Ascending aorta (tissue), 2 donors: Measurements from ENCODE around the gene APBB3. TPM values are rescaled to one million over a fixed set of nuclear protein-coding genes. Genes with fewer than 3 reads are reported as not detected.
"Not testable (repeated sequence)": the region's sequence is repeated elsewhere in the genome, so short reads cannot be mapped to it uniquely, and the experiment has no call there.

Source experiments
- DNase-seq, 2 donors: peaks; one replicate each; pipeline ENCODE4 v3.0.0-alpha.2; 2019; ENCODE audit warnings: low spot score in 2 of 2
- H3K27ac ChIP-seq, 2 donors: fragments of 200-600 bp; sonication (generic); one replicate each; pipeline ENCODE4 v1.5.1; 2016 to 2017; ENCODE audit warnings: mild to moderate bottlenecking in 1 of 2
- H3K27me3 ChIP-seq: fragments of 200-600 bp; sonication (generic); one replicate; pipeline ENCODE4 v1.5.1; 2017
- H3K36me3 ChIP-seq, 2 donors: fragments of 200-600 bp; sonication (generic); one replicate each; pipeline ENCODE4 v1.5.1; 2016
- H3K4me1 ChIP-seq, 2 donors: fragments of 200-600 bp; sonication (generic); one replicate each; pipeline ENCODE4 v1.5.1; 2016 to 2017; ENCODE audit warnings: mild to moderate bottlenecking in 1 of 2
- H3K4me3 ChIP-seq, 2 donors: fragments of 200-600 bp; sonication (generic); one replicate each; pipeline ENCODE4 v1.5.1; 2016 to 2017; ENCODE audit warnings: mild to moderate bottlenecking in 1 of 2
- H3K9me3 ChIP-seq, 2 donors: fragments of 200-600 bp; sonication (generic); one replicate each; pipeline ENCODE4 v1.5.1; 2016
- intact Hi-C: fragments of 100-400 bp; cut with DNase I; formaldehyde crosslinking; loops from one replicate; pipeline ENCODE4 v1.15.1; 2023
- total RNA-seq: library from RNA; depleted of rRNA; stranded (reverse); fragments of >200 nt; gene quantifications from one replicate; pipeline ENCODE4 v1.1.0, GENCODE V29; 2016
- TF ChIP-seq, protein P1 (sequence below), 3 experiments: fragments of 200-600 bp in 2 of 3; fragments of 450-650 bp in 1 of 3; sonication (generic) in 2 of 3; IDR thresholded peaks; one replicate each; pipeline ENCODE4 v1.5.1; 2016 to 2019; ENCODE audit warnings: antibody characterized with exemption in 3 of 3, mild to moderate bottlenecking in 1 of 3, moderate library complexity in 1 of 3

Gene APBB3
- total RNA-seq, 1 donor from 2014 or later, result 47.3 TPM

DNA sequence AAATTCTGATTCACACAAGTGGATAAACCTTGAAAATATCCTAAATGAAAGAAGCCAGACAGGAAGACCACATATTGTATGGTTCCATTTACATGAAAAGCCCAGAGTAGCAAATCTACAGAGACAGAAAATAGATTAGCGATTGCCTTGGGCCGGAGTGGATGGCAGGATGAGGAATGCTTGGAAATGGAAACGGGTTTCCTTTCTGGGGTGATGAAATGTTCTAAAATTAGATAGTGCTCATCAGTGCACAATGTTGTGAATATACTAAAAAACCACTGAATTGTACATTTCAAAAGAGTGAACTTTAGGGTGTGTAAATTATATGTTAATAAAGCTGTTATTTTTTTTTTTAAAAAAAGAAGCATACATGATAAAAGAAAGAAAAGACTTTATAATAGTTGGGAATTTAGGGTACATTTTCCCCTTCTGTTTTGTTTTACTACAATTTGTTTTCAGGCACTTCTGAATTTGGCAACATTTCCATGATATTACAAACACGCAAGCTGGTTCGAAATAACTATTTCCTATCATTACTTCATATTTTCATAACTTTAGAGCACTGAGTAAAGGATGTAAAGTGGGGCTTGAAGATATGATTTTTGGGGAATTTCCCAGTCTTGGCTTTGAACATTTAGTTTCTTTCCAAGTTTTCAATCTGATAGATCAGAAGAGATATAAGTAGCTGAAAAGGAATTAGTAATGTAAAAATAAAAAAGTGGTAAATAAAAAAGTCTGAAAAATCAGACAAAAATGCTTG, 24.1 kb upstream of the APBB3 start:
- H3K4me1 ChIP-seq, result peaks cover 0 to 6% of the 10 kb centered on the region in 2 donors
- no peaks in the 10 kb centered on the region for H3K9me3 ChIP-seq
- intact Hi-C loops, result no loop called here
- TF ChIP-seq, protein P1, sequence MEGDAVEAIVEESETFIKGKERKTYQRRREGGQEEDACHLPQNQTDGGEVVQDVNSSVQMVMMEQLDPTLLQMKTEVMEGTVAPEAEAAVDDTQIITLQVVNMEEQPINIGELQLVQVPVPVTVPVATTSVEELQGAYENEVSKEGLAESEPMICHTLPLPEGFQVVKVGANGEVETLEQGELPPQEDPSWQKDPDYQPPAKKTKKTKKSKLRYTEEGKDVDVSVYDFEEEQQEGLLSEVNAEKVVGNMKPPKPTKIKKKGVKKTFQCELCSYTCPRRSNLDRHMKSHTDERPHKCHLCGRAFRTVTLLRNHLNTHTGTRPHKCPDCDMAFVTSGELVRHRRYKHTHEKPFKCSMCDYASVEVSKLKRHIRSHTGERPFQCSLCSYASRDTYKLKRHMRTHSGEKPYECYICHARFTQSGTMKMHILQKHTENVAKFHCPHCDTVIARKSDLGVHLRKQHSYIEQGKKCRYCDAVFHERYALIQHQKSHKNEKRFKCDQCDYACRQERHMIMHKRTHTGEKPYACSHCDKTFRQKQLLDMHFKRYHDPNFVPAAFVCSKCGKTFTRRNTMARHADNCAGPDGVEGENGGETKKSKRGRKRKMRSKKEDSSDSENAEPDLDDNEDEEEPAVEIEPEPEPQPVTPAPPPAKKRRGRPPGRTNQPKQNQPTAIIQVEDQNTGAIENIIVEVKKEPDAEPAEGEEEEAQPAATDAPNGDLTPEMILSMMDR (IDR thresholded peaks at IDR 0.05), result no peak
- H3K36me3 ChIP-seq, result no peaks in the 10 kb centered on the region
- peak overlapping the region; percentile 27 to 48 for H3K27ac ChIP-seq
- no peak overlapping the region for H3K4me3 ChIP-seq
- H3K27me3 ChIP-seq, result no peaks in the 10 kb centered on the region
- no peak for DNase-seq

DNA sequence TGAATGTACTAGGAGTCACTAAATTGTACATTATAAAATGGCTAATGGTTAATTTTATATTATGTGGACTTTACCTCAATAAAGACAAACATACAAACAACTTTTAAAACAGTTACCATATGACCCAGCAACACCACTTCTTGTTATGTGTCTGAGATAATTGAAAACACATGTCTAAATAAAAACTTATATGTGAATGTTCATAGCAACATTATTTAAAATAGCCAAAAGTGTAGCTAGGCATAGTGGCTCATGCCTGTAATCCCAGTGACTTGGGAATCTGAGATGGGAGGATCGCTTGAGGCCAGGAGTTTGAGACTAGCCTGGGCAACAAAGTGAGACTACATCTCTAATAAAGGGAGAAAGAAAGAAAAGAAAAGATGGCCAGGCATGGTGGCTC, 23.1 kb upstream of the APBB3 start:
- no peak for DNase-seq
- intact Hi-C loops, result no loop called here
- TF ChIP-seq, protein P1 (IDR thresholded peaks at IDR 0.05), result no peak
- H3K36me3 ChIP-seq, result no peaks in the 10 kb centered on the region
- H3K27me3 ChIP-seq, result no peaks in the 10 kb centered on the region
- no peak overlapping the region for H3K4me3 ChIP-seq
- no peak overlapping the region for H3K27ac ChIP-seq
- H3K4me1 ChIP-seq, result peaks cover 0 to 6% of the 10 kb centered on the region in 2 donors
- peaks cover 0 to 4% of the 10 kb centered on the region in 2 donors for H3K9me3 ChIP-seq

DNA sequence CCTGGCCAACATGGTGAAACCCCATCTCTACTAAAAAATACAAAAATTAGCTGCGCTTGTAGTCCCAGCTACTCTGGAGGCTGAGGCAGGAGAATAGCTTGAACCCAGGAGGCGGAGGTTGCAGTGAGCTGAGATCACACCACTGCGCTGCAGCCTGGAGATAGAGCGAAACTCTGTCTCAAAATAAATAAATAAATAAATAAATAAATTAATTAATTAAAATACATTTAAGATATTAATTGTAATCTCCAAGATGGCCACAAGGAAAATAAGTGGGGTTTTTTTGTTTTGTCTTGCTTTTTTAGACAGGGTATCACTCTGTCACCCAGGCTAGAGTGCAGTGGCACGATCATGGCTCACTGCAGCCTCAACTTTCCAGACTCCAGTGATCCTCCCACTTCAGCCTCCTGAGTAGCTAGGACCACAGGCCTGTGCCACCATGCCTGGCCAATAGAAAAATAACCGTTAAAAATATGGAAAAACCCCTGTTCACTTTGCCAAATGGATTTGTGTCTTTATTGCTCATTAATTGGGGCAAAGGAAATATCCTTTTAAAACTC, 14.9 kb upstream of the APBB3 start:
- H3K4me3 ChIP-seq, intact Hi-C loops, H3K36me3 ChIP-seq, DNase-seq, H3K27me3 ChIP-seq, H3K27ac ChIP-seq, H3K4me1 ChIP-seq, H3K9me3 ChIP-seq: not testable (repeated sequence)

DNA sequence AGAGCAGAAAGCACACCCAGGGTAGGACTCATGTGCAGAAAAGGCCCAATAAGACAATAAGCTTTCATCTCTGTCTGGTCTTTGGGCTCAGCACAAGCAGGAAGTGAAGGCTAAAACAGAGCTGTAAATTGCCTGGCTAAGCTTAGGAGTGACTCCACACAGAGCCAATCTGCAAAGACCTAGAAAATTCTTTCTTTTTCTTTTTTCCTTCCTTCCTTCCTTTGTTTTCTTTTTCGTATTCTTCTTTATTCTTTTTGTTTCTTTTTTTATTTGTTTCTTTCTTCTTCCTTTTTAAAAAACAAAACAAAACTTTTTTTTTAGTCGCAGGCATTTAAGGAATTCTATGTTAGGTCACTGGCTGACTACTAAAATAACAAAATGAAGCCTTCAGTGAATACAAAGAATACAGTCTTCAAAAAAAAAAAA, 12.4 kb upstream of the APBB3 start:
- peak overlapping the region in 1 of 2 donors; percentile 36 for H3K27ac ChIP-seq
- no peak overlapping the region for H3K4me3 ChIP-seq
- intact Hi-C loops, result no loop called here
- H3K4me1 ChIP-seq, result no peaks in the 10 kb centered on the region
- DNase-seq, result peak in 1 of 2 donors; percentile 15
- TF ChIP-seq, protein P1 (IDR thresholded peaks at IDR 0.05), result no peak
- H3K27me3 ChIP-seq, result no peaks in the 10 kb centered on the region
- H3K36me3 ChIP-seq, result no peaks in the 10 kb centered on the region
- no peaks in the 10 kb centered on the region for H3K9me3 ChIP-seq

DNA sequence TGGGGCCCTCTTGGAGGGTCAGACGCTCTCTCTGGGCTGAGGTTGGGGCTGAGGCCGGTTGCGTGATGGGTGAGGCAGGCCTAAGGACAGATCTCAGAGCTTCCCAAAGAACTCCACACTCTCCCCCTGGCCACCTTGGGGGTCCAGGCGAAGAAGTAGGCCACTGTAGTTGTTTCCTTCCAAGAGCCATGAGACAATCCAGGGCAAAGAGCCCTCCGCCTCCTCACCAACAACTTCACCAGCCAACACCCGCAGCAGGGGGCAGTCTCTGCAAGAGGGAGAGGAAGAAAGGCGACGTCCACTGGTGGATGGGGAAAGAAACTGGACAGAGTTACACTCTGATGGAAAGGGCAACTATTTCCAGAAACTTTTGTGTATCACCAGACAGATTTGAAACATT, 10.9 kb upstream of the APBB3 start:
- intact Hi-C loops, result no loop called here
- no peak for DNase-seq

DNA sequence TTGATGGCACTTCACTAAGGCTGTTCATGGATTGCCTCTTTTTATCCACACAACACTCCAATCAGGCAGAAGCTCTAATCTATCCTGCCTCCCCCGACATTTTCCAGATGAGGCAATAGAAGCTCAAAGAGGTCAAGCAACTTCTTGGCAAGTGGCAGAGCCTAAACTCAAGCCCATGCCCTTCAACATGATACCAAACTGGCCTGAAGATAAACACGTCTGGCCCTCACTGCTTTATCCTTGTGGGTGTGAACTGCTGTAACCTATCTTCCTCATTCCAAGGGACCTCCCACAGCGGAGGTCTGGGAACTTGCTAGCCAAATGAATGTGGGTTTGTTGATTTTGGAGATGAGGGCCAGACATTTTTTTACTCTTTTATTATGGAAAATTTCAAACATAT, 9.8 kb upstream of the APBB3 start:
- TF ChIP-seq, protein P1 (IDR thresholded peaks at IDR 0.05), result no peak
- intact Hi-C loops, result no loop called here
- Histone ChIP-seq H3K4me3 (no peak overlapping the region), H3K36me3 (peaks cover 4 to 6% of the 10 kb centered on the region in 2 donors), H3K27ac (no peak overlapping the region), H3K4me1 (no peaks in the 10 kb centered on the region), H3K27me3 (no peaks in the 10 kb centered on the region), H3K9me3 (no peaks in the 10 kb centered on the region)
- DNase-seq, result peak in 1 of 2 donors; percentile 38

More for the DNA sequence above, 10.9 kb upstream of the APBB3 start:
- Histone ChIP-seq H3K4me1 (no peaks in the 10 kb centered on the region), H3K27me3 (no peaks in the 10 kb centered on the region), H3K4me3 (no peak overlapping the region), H3K27ac (no peak overlapping the region), H3K9me3 (no peaks in the 10 kb centered on the region), H3K36me3 (peaks cover under 1 to 4% of the 10 kb centered on the region in 2 donors)
- TF ChIP-seq, protein P1 (IDR thresholded peaks at IDR 0.05), result peak in 2 of 3 experiments; percentile 28 to 43
